ENCODE measurements around the gene CYP21A2.

DNA sequence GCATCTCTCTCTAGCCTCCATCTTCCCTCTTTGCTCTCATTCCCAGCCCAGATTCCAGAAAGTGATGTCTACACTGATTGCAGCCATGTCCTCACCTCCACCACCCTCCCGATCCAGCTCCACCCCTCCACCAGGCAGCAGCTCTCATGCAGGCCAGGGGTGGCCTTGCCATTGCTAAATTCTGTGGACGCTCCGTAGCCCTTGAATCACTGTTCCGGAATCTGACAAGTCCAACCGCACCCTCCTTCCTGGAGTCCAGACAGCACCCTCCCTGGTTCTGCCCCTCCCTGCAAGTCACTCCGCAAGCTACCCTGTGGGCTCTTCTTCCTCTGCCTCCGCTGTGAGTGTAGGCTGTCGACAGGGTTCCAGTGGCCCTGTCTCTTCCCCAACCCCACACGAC lies 44.7 kb downstream of the CYP21A2 start:
- TF ChIP-seq CBX3 (IDR thresholded peaks at IDR 0.05; ENCODE audit: borderline replicate concordance, low read depth), result no peak
- TF ChIP-seq, protein P1, sequence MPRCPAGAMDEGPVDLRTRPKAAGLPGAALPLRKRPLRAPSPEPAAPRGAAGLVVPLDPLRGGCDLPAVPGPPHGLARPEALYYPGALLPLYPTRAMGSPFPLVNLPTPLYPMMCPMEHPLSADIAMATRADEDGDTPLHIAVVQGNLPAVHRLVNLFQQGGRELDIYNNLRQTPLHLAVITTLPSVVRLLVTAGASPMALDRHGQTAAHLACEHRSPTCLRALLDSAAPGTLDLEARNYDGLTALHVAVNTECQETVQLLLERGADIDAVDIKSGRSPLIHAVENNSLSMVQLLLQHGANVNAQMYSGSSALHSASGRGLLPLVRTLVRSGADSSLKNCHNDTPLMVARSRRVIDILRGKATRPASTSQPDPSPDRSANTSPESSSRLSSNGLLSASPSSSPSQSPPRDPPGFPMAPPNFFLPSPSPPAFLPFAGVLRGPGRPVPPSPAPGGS (IDR thresholded peaks at IDR 0.05; ENCODE audit: borderline replicate concordance, insufficient read depth, low read depth, low read length, poor library complexity, severe bottlenecking), result no peak
- TF ChIP-seq, protein P2, sequence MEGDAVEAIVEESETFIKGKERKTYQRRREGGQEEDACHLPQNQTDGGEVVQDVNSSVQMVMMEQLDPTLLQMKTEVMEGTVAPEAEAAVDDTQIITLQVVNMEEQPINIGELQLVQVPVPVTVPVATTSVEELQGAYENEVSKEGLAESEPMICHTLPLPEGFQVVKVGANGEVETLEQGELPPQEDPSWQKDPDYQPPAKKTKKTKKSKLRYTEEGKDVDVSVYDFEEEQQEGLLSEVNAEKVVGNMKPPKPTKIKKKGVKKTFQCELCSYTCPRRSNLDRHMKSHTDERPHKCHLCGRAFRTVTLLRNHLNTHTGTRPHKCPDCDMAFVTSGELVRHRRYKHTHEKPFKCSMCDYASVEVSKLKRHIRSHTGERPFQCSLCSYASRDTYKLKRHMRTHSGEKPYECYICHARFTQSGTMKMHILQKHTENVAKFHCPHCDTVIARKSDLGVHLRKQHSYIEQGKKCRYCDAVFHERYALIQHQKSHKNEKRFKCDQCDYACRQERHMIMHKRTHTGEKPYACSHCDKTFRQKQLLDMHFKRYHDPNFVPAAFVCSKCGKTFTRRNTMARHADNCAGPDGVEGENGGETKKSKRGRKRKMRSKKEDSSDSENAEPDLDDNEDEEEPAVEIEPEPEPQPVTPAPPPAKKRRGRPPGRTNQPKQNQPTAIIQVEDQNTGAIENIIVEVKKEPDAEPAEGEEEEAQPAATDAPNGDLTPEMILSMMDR (IDR thresholded peaks at IDR 0.05 in 2 of 3, conservative IDR thresholded peaks at IDR 0.05 in 1 of 3; ENCODE audit: control insufficient read depth in 2 of 3, extremely low read depth in 1 of 3, insufficient read depth in 1 of 3, low read depth in 3 of 3, low read length in 3 of 3), result no peak
- TF ChIP-seq SUZ12 (IDR thresholded peaks at IDR 0.05; ENCODE audit: unreplicated experiment), result no peak
